ENCODE results near the gene ASF1B.
"Not testable (repeated sequence)": the region's sequence is repeated elsewhere in the genome, so short reads cannot be mapped to it uniquely, and the experiment has no call there.

The ASF1B gene

GRCh38 chr19:14136509-14137281 lies at the start of gene ASF1B:
Gene ASF1B, minus strand, starts transcription at chr19:14136589. Its CDS starts 133 bp downstream, at chr19:14136456.
- DNase-seq: peak; percentile 96 to 100 (median 99)
- intact Hi-C loops (cut with DNase I): loop anchor here (5.0 kb wide), 3 partner anchors 211 to 336 kb away; no protein-coding TSS in a partner anchor

GRCh38 chr19:14185691-14186090 lies 49.3 kb upstream of the ASF1B start:
- intact Hi-C loops (cut with DNase I); DNase-seq: not testable (repeated sequence)

GRCh38 chr19:14185158-14185557 lies 48.8 kb upstream of the ASF1B start:
- intact Hi-C loops (cut with DNase I): no loop called here
- DNase-seq: no peak

- intact Hi-C loops (cut with DNase I): no loop called here
- DNase-seq: no peak
Observed at GRCh38 chr19:14183741-14184350, 47.5 kb upstream of the ASF1B start.

- intact Hi-C loops (cut with DNase I): no loop called here
- peak in 20 of 42 donors; percentile 26 to 77 (median 44) for DNase-seq
Observed at GRCh38 chr19:14182476-14182875, 46.1 kb upstream of the ASF1B start.

- DNase-seq: no peak
- intact Hi-C loops (cut with DNase I): no loop called here
Observed at GRCh38 chr19:14181906-14182305, 45.5 kb upstream of the ASF1B start.

GRCh38 chr19:14181199-14181598 lies 44.8 kb upstream of the ASF1B start:
- DNase-seq; intact Hi-C loops (cut with DNase I): not testable (repeated sequence)

GRCh38 chr19:14177496-14178074 lies 41.2 kb upstream of the ASF1B start:
- intact Hi-C loops (cut with DNase I): no loop called here
- DNase-seq: no peak

- intact Hi-C loops (cut with DNase I): no loop called here
- DNase-seq: no peak
Observed at GRCh38 chr19:14175351-14175792, 39.0 kb upstream of the ASF1B start.

GRCh38 chr19:14174883-14175282 lies 38.5 kb upstream of the ASF1B start:
- DNase-seq: no peak
- intact Hi-C loops (cut with DNase I): no loop called here

GRCh38 chr19:14168993-14169392 lies 32.6 kb upstream of the ASF1B start:
- intact Hi-C loops (cut with DNase I): no loop called here
- no peak for DNase-seq

- intact Hi-C loops (cut with DNase I): no loop called here
- DNase-seq: no peak
Observed at GRCh38 chr19:14168259-14168972, 32.0 kb upstream of the ASF1B start.

GRCh38 chr19:14167576-14168138 lies 31.3 kb upstream of the ASF1B start:
- intact Hi-C loops (cut with DNase I): no loop called here
- DNase-seq: no peak

GRCh38 chr19:14166999-14167575 lies 30.7 kb upstream of the ASF1B start:
- intact Hi-C loops (cut with DNase I): no loop called here
- DNase-seq: no peak

- DNase-seq: no peak
- intact Hi-C loops (cut with DNase I): no loop called here
Observed at GRCh38 chr19:14165990-14166830, 29.8 kb upstream of the ASF1B start.

- intact Hi-C loops (cut with DNase I): no loop called here
- DNase-seq: no peak
Observed at GRCh38 chr19:14164724-14165493, 28.5 kb upstream of the ASF1B start.

- intact Hi-C loops (cut with DNase I): no loop called here
- no peak for DNase-seq
Observed at GRCh38 chr19:14164082-14164481, 27.7 kb upstream of the ASF1B start.

All from head of caudate nucleus (tissue), 42 donors.